ENCODE results near the gene ASS1.

- no peak for TF ChIP-seq CTCF (IDR thresholded peaks at IDR 0.05; ENCODE audit: low read depth, low read length, poor library complexity, severe bottlenecking)
- no peak for TF ChIP-seq EZH2phosphoT487 (IDR thresholded peaks at IDR 0.05; ENCODE audit: borderline replicate concordance, low read length)
Measured at GRCh38 chr9:130473009-130473408, 28.2 kb downstream of the ASS1 start.
